Activated naive CD4-positive, alpha-beta T cell treated with anti-CD3 and anti-CD28 coated beads, Interleukin-2, amount 50 U/mL, for 16 hours (primary cell): ENCODE data around the gene TECPR2.

Experiments
- DNase-seq: peaks from one replicate; pipeline ENCODE4 v3.0.0-alpha.2; 2020

The TECPR2 gene

DNA sequence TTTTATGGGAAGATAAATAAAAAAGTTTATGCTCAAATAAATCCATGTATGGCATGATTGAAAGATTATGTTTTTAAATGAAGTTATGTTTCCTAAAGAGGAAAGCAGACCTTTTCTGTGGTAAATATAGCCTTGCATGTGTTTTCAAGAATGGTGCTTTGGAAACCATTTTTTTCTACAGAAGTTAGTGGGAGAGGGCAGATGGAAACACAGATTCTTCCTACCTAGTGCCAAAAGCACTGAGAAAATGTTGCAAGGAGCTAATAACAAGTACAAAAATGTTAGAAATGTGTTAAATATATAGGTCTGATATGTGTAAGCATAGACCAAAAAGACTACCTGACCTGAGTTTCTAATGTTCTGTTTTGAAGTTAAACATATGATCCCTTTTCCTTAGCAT, 24.3 kb downstream of the TECPR2 start:
- DNase-seq = no peak

DNA sequence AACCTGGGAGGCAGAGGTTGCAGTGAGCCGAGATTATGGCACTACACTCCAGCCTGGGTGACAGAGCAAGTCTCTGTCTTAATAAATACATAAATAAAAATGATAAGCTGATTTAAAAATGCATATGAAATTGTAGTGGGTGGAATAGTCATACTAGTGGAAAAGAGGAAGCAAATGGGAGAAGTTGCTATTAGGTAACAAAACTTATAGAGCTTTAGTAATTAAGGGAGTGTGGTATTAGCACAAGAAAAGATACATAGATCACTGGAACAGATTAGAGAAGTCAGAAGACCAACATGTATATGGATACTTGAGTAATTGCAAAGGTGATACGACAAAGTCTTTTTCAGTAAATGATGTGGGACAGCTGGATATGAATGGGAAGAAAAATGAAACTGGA, 26.5 kb downstream of the TECPR2 start:
- no peak for DNase-seq

DNA sequence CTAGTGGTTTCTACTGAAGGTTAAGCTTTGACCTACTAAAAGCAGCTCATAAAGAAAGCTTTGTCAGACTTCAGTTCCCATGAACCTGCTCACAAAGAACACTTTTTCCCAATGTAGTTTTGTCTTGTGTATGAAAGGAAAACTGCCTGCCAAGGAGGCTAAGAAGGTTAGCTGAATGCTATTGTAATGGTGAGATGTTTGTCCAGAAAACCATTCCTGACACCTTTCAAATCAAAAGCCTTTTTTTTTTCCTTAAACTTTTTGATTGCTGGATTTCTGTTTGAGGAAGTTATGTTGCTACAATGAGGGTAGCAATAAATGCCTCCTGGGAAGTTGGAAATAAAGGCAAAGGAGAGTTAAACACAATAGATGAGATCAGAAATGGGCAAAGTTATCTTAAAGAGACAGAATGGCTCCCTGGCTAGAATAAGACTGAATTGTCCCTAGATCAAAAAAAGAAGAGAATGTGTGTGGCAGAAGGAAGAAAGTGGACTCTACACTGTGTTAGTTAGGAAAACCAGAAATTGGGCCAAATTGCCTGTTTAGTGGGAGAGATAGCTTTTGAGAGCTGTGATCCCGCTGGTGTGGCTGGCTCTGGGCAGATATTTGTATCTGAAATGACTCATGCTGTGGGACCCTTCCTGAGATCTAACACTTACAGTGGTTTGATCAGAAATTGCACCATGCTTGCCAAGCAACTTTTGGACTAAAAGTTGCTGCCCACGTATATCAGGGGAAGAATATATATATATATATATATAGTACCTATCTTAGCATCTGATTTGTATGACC, 27.5 kb downstream of the TECPR2 start:
- DNase-seq = no peak

DNA sequence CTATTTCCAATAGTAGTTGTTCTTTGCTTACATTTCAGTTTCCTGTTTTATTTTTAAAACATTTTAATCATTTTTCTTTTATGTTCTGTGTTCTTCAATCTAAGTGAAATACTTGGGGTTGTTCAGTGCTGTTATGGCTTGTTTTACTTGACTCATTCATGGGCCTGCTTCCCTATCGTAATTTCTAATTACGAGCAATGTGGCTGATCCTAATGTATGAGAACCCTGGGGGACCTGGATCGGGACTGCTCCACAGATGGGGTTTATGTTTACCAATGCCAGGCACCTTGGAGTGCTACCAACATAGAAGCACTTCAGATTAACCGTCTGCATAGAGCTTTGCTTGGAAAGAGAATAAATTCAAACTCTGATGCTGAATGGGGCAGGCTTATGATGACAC, 29.8 kb downstream of the TECPR2 start:
- no peak for DNase-seq

DNA sequence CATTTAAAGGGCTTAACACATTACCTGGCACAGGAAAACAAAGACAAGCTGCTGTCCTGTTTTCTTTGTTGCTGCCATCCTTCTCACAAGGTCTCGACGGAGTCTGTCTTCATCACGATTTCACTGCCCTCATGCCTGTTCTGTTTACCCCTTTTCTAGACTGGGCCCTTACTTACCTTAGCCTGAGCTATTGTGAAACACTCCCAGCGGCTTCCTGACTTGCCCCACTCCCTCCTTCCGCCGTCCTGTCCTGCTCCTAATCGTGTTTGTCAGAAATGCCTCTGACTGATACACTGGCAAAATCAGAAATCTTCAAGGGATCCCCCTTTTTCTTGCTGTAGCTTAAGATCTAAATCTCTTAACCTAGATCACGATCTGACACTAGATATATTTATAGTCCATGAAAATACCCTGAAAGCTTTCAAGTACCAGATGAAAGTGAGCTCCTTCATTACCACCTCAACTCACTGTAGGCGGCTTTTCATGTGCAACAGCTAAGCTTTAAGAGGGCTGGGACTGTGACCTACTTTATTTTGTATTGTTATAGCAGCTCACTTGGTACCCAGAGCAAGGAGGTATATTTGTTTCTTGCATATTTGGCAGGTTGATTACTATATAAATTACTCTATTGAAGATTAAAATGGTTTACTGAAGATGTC, 32.1 kb downstream of the TECPR2 start:
- no peak for DNase-seq

DNA sequence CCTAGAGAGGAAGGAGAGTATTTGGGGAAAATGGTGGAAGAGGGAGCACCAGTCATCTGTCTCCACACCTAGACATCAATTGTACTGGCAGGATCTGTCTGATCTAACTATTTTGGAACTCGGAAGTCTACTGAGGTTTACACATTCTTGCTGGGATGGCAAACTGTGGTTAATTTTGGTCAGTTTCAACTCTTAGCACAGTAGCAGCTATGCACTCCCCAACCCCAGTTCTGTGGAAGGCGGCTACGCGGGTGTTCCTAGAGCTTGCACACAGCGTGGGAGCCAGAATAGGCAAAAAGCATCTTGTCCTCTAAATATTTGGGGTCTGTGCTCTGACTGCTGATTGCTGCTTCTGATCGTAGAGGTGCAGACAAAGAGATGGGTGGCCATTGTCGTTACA, 33.8 kb downstream of the TECPR2 start:
- DNase-seq = no peak

DNA sequence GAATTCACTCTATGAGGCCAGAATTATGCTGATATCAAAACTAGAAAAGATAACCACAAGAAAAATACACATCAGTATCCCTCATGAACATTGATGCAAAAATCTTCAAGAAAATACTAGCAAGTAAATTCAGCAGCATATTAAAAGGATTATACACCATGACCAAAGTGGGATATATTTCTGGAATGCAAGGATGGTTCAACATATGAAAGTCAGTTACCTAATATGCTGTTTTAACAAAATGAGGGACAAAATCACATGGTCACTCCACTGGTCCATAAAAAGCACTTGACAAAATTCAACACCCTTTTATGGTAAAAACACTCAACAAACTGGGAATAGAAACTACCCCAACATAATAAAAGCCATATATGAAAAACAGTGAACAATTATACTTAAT, 40.3 kb downstream of the TECPR2 start:
- DNase-seq = no peak

DNA sequence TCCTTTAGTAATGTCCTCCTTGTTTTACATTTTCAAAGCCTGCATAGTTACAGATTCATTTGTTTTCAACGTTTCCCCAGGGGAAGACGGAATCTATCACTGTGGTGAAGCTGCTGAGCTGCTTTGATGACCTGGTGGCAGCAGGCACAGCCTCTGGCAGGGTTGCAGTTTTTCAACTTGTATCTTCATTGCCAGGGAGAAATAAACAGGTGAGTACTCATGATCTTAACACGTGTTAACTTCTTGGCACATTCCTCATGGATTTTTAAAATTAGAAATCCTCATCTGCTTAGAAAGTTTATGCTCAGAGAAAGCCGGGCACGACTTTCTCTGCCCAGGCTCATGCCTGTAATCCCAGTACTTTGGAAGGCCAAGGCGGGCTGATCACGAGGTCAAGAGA, 44.5 kb downstream of the TECPR2 start:
- no peak for DNase-seq

DNA sequence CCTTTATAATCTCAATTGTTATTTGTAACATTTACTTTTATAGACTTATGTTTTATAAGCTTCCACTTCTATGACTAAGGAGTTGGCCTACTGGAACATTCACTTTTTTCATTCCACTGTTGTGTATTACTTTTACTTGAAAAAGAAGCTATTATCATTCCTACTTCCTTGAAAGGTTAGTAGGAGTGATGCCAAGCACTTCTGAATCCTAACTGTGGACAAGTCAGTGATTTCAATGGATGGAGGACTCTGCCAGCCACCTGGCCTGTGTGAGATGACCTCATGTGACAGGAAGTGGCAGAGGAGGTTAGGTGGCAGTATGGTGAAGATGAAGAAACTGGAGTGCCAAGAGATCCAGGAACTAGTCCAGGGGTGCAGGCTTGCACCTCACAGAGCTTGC, 46.0 kb downstream of the TECPR2 start:
- DNase-seq = no peak

DNA sequence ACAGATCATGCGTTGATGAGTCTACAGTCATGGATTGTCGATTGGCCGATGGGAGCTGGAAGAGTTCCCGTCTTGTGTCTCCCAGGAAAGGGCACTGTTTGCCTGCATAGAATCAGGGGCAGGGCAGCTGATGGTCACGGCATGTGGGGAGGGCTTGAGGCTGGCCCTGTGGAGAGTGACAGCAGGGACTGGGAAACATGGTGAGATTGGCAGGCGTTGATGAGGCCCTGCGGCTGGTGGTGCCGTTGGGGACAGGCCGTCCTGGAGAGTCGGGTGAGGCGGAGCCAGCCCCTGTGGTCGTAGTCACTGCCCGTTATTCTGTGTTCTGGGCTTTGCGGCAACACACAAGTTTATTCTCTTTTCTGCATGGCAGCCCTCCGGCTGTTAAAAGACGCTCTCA, 52.9 kb downstream of the TECPR2 start:
- DNase-seq = no peak

DNA sequence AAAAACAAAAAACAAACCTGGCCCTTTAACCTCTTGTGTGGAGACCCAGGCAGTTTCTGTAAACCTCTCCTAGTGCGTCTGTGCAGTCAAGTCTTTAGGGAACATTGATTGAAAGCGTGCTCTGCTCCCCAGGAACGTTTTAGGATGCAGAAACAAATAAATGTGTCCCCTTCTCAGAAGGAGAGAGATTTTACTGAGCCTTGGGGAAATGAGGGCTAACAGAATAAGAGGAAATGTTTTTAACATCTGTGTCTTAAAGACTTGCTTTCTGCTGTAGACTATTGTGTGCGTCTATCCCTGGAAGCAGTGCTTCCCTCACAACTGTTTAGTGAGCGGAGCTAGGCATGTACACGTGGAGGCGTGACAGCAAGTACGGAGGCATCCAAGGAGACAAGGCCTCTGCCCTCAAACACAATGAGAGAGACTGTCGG, 54.3 kb downstream of the TECPR2 start:
- no peak for DNase-seq

DNA sequence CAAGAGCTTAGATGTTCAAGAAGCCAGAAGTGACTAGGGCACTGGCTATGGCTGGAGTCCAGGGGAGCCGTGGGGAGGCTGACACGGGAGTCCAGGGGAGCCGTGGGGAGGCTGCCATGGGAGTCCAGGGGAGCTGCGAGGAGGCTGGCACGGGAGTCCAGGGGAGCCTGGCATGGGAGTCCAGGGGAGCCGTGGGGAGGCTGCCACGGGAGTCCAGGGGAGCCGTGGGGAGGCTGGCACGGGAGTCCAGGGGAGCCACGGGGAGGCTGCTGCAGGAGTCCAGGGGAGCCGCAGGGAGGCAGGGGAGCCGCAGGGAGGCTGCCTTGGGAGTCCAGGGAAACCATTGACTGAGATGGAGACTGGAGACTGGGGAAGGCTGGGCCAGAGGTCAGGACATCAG, 54.9 kb downstream of the TECPR2 start:
- no peak for DNase-seq

DNA sequence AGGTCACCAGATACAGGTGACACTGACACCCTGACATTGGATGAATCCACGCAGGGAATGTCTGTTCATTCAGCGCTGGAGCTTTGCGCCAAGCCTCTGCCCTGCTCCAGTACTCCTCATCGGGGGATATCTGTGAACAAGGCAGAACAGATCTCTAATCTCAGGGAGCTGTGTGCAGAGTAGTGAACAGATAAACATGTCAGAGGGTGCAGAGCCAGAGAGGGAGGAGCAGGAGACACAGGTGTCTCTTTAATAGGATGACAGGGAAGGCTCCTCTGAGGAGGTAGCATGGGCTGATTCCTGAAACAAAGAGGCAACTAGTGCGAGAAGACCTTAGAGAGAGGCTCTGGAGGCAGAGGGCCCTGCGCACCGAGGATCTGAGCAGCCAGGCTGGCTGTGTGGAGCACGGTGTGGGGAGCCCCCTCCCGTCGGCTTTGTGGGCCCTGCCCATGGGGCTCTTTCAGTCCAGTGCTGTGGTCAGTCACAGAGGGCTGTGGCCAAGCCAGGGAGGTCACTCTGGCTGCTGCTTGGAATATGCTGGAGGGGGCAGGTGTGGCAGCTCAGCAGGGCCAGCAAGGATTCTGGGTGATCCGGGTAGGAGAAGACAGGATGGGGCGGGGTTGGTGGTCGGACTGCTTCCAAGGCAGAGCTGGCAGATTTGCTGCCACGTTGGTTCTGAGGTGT, 55.6 kb downstream of the TECPR2 start:
- DNase-seq = no peak

DNA sequence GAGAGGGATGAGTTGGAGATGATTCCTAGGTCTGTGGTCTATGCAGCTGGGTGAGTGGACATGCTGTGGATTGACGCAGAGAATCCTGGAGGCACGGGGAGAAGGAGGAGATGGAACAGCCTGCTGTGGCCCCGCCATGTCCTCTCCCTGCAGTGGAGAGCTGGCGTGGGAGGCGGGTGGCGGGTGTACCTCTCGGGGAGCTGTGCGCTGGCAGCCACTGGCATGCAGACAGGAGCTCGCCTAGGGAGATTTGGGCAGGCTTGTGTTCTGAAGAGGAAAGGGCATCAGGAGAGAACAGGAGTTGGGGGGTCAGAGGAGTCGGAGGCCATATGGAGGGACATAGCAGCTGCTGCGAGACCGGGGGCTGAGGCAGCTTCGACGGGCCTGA, 56.1 kb downstream of the TECPR2 start:
- no peak for DNase-seq

DNA sequence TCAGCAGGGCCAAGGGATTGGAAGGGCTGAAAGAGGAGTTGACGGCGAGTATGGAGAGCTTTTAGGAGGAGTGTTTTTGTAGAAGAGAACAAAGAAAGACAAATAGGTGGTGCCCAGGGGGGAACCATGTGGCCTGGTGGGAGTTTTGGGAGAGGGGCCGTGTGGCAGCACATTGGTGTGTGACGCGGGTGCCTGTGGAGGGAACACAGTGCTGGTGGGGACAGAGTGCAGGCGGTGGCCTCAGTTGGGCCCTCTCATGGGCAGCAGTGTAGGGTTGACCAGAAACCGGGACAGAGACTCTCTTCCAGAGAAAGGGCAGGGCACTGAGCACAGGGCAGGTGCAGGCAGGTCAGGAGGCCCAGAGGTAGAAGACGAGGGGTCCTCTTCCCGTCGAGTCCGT, 56.5 kb downstream of the TECPR2 start:
- no peak for DNase-seq

DNA sequence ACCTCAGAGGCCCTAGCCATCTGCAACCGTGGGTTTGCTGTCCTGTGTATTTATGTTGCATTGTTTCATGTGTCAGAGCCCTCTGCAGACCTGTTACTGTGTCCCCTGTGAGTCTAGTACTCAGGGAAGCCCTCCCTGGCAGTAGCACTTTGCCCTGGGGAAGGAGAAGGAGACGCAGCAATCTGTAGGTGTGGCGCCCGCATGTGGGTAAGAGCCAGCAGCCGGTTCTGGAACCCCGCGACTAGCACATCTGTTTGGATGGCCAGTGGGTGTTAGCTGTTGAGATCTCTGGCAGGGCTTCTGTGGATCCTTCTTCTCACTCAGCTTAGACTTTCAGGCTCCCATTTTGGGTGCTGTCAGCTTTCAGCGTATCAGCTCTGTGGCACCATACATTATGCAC, 57.0 kb downstream of the TECPR2 start:
- DNase-seq = no peak

DNA sequence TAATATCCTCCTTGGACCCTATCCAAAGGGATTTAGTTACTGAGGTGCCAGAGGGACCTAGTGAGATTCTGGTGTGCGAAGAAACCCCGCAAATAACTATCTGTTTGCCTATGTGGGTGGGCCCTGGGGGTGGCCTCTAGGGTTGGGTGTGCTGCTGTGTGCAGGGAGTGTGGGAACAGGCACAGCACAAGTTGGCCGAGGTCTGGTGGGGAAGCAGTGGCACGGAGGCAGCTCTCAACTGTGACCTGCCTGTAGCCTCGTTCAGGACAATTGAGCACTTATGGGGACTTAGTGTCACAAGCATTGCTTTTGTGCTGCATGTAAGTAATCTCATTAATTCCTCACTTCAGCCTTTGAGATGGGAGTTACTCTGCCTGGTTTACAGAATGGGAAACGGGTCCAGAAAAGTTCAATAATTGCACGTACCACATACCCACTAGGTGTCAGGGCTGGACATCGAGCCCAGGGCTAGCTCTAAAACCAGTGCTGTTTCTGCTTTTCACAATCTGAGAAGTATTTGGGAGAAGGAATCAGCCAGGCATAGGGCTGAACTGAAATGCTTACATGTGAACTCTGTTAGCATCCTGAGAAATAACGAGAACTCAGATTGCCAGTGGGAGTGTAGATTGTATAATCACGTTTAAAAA, 58.8 kb downstream of the TECPR2 start:
- DNase-seq = no peak

DNA sequence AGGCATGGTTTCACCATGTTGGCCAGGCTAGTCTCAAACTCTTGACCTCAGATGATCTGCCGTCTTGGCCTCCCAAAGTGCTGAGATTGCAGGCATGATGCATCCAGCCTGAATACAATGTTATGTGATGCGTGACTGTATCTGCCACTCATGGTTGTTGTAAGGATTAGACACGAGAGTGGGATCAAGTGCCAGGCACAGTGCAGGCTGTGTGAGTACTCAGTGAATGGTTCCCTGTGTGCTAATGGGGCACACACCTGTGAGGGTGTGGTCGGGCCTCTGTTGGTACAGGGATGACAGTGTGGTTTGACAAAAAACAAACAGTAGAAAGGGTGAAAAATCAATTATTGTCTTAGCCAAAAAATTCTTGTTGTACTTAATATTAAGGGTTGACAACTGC, 61.8 kb downstream of the TECPR2 start:
- no peak for DNase-seq

DNA sequence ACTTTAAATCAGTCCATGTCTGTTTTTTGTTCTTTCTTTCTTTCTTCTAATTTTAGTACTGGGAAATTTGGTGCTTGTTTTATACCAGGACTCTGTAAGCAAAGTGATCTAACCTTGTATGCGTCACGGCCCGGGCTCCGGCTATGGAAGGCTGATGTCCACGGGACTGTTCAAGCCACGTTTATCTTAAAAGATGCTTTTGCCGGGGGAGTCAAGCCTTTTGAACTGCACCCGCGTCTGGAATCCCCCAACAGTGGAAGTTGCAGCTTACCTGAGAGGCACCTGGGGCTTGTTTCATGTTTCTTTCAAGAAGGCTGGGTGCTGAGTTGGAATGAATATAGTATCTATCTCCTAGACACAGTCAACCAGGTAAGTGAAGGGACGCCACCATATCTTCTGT, 62.2 kb downstream of the TECPR2 start:
- no peak for DNase-seq

DNA sequence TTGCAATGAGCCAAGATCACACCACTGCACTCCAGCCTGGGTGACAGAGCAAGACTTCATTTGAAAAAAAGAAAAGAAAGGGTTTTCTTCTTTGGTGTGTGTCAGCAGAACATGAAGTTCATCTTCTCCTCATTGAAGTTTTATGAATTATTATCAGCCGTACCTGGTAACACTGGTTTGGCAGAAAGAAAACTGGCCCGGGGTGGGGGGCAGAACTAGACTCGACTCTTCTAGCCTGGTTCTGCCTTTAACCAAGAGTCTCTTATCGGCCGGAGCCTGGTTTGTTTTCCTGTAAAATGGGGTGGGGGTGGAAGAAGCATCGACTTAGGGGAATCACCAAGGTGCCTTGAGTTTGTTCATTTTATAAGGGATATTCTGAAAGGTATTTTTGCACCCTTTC, 64.1 kb downstream of the TECPR2 start:
- DNase-seq = no peak

DNA sequence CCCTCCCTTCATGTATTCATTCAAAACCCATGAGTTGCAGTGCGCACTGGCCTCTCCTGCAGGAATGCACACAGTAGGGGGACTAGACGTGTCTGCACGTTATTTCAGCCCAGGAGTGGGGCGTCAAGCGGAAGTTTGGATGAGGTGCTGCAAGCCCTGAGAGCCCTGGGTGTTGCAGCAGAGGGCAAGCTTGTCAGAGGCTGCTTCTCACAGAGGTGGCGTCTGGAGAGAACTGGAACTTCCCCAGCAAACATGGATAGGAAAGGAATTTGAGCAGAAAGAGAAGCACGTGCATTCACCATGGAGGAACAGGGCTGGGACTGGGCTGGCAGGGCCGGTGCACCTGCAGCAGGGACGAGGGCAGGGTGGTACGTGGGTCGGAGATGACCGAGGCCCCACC, 64.9 kb downstream of the TECPR2 start:
- DNase-seq = no peak

DNA sequence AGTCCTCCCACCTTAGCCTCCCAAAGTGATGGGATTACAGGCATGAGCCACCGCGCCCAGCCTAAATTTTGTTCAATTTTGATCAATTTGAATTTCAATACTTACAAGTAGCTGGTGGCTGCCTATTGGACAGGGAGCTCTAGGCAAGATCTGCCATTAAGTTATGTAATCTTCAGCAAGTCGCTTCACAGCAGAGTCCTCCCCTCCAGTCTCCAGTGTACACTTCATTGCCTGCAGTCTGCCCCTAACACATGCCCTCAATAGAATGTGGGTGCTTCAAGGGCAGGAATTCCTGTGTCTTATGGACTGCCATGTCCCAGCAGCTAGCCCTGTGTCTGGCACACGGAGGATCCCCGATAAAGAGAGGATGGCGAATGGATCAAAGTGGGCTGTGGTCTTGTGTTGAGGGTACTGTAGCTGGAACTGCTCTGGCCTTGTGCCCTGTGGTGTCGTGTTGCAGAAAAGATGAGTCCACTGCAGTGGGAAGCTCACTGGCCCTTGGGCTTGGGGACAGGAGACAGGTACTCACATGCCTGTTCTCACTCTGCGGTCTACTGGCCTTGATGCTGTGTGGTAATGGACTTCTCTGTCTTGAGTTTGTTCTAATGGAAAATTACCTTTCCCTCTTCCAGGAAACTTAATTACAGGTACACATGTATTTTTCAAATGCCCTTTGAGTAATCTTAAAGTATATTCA, 67.6 kb downstream of the TECPR2 start:
- DNase-seq = no peak

DNA sequence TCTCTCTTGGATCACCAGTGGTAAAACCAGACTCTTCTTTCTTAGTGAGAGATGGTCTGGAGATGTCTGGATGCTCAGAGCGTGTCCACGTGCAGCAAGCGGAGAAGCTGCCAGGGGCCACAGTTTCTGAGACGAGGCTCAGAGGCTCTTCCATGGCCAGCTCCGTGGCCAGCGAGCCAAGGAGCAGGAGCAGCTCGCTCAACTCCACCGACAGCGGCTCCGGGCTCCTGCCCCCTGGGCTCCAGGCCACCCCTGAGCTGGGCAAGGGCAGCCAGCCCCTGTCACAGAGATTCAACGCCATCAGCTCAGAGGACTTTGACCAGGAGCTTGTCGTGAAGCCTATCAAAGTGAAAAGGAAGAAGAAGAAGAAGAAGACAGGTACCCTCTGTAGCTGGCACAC, 69.0 kb downstream of the TECPR2 start:
- no peak for DNase-seq
